DLD1 (cell line): Measurements from ENCODE around the gene DEF6.

Experiments
- in situ Hi-C: cut with HindIII; loops from 2 replicates; pipeline ENCODE4 v1.10.0; 2017; ENCODE audit warnings: low sequenced_read_pairs

DEF6 gene, protein sequence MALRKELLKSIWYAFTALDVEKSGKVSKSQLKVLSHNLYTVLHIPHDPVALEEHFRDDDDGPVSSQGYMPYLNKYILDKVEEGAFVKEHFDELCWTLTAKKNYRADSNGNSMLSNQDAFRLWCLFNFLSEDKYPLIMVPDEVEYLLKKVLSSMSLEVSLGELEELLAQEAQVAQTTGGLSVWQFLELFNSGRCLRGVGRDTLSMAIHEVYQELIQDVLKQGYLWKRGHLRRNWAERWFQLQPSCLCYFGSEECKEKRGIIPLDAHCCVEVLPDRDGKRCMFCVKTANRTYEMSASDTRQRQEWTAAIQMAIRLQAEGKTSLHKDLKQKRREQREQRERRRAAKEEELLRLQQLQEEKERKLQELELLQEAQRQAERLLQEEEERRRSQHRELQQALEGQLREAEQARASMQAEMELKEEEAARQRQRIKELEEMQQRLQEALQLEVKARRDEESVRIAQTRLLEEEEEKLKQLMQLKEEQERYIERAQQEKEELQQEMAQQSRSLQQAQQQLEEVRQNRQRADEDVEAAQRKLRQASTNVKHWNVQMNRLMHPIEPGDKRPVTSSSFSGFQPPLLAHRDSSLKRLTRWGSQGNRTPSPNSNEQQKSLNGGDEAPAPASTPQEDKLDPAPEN

GRCh38 chr6:35297601-35298481 lies at the start of gene DEF6:
Gene DEF6, plus strand, starts transcription at chr6:35297818. Its CDS starts 39 bp downstream, at chr6:35297857.
- in situ Hi-C loops, result no loop called here

DNA sequence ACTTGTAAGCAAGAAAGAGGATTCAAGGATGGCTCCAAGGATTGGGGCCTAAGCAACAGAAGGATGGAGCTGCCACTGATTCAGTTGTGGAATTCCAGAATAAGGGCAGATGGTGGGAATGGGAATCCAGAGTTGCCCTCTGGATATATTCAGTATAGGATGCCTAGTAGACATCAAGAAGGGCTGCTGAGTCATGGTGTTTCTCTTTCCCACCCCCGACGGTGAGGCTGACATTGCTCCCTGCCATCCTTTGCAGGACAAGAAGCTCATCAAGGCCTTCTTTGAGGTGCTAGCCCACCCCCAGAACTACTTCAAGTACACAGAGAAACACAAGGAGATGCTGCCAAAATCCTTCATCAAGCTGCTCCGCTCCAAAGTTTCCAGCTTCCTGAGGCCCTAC lies 49.3 kb upstream of the DEF6 start:
- in situ Hi-C loops, result no loop called here

DNA sequence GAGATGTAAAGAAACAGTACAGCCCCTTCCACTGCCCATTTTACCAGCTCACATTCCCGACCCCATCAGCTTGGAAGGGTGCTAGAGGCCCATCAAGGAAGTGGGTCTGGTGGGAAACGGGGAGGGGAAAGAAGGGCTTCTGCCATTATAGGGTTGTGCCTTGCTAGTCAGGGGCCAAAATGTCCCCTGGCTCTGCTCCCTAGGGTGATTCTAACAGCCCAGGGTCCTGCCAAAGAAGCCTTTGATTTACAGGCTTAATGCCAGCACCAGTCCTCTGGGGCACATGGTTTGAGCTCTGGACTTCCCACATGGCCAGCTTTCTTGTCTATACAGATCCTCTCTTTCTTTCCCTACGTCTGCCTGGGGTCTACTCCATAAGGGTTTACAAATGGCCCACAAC lies 48.7 kb upstream of the DEF6 start:
- in situ Hi-C loops, result no loop called here

DNA sequence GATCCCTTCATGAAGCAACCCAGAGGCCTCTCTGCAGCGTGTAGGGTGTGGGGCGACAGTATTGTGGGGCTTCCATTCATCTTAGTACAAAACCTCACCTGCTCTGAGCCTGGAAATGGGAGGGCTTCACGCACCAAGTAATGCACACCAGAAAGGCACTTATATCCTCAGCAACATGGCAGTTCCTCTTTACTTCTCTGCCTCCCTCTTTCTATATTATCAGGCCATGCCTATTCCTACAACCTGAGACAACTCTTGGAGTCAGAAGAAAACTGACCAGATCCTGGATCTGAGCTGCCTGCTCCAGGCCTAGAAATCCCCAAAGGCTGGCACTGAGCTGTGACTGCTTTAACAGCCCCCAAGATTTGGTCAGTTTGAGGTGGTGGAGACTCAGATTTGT lies 45.7 kb upstream of the DEF6 start:
- in situ Hi-C loops, result no loop called here

GRCh38 chr6:35253249-35253648 lies 44.4 kb upstream of the DEF6 start:
- in situ Hi-C loops, result no loop called here

GRCh38 chr6:35258336-35258735 lies 39.3 kb upstream of the DEF6 start:
- in situ Hi-C loops, result no loop called here

- in situ Hi-C loops, result no loop called here
Observed at GRCh38 chr6:35258858-35259193, 38.8 kb upstream of the DEF6 start.

DNA sequence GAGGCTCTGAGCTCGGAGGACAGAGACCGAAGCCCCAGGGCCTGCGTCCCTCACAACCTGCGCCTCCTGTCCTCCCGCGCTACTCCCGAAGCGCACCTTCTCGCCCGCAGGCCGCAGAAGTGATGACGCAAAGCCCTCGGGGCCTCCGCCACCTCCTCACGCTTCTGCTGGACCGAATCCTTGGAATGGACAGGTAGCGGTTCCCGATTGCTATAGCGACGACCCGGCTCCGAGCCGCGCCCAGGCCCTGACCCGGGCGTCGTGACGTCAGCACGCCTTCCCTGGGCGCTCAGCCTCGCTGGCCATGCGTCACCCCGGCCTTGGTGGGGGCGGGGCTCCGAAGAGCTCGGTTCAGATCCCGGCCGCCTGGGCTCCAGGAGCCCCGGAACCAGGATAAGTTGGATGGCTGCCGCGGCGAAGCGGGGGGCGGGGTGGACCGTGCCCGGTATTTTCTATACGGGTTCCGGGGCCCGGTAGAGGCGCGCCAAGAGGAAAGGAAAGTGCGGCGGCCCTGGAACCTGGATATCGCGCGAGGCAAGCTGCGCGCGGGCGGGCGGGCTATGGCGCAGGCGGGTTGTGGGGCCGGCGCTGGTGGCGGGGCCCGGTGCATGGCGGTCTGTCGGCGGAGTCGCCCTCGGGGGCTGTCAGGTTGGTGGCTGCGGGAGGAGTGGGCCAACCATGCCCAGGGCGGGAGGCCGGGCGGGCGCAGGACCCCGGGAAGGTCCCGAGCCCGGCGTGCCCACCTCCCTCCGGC lies 38.2 kb upstream of the DEF6 start, which contains the start of gene ZNF76:
Gene ZNF76 (plus strand): TSS at position 542 of the 754 bp plus-strand sequence. CDS start 21,417 bp downstream, outside the sequence.
- in situ Hi-C loops, result no loop called here

GRCh38 chr6:35259948-35260590 lies 37.5 kb upstream of the DEF6 start:
- in situ Hi-C loops, result no loop called here

- in situ Hi-C loops, result no loop called here
Observed at GRCh38 chr6:35260591-35261570, 36.7 kb upstream of the DEF6 start.

- in situ Hi-C loops, result no loop called here
Observed at GRCh38 chr6:35262596-35262995, 35.0 kb upstream of the DEF6 start.

DNA sequence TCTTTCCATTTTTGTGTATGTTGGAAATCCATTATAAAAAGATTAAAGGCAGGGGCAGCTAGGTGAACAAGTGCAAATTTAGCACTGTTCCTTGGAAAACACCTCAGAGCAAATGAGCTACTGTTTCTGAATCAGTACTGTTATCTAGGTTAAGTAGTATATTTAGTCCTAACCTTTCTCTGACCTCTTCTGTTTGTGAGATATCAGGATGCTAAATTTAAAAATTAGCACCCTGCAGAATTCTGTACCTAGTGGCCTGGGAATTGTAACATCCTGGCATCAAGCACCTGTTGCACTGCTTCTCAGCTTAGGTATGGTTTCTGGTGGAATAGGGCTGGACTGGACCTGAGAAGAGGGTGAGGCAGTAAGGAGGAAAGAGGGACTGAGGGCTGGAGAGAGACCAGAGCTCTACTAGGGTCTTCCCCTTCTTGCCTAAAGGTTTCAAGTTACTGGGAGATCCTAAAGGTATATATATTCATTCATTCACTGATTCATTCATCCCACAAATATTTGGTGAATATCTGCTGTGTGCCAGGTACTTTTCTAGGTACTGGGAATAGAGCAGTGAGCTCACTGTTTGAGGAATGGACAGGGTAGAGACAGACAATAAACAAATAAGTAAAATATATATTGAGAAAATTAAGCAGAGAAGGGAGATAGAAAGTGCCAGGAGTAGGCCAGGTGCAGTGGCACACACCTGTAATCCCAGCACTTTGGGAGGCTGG lies 32.9 kb upstream of the DEF6 start:
- in situ Hi-C loops, result no loop called here

GRCh38 chr6:35265523-35265922 lies 32.1 kb upstream of the DEF6 start:
- in situ Hi-C loops, result no loop called here

GRCh38 chr6:35267446-35267845 lies 30.2 kb upstream of the DEF6 start:
- in situ Hi-C loops, result no loop called here

DNA sequence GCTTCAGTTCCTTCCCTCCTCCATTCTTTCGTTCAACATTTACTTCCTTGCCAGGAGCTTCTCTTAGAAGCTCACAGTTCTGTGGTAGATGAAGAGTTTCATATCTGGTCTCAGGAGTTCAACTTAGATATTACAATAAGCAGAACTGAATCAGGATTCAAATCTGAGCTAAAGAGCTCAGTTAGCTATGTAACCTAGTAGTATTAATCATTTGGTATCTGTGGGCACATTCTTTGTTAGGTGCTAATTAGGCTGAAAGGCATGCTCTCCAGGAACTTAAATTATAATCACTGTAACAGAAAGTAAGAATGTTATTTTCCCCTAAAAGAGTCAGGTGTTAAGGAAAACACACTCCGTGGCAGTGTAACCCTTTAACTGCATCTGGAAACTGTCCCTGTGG lies 29.7 kb upstream of the DEF6 start:
- in situ Hi-C loops, result no loop called here

- in situ Hi-C loops, result no loop called here
Observed at GRCh38 chr6:35272005-35272404, 25.6 kb upstream of the DEF6 start.

- in situ Hi-C loops, result no loop called here
Observed at GRCh38 chr6:35273822-35274559, 23.6 kb upstream of the DEF6 start.

DNA sequence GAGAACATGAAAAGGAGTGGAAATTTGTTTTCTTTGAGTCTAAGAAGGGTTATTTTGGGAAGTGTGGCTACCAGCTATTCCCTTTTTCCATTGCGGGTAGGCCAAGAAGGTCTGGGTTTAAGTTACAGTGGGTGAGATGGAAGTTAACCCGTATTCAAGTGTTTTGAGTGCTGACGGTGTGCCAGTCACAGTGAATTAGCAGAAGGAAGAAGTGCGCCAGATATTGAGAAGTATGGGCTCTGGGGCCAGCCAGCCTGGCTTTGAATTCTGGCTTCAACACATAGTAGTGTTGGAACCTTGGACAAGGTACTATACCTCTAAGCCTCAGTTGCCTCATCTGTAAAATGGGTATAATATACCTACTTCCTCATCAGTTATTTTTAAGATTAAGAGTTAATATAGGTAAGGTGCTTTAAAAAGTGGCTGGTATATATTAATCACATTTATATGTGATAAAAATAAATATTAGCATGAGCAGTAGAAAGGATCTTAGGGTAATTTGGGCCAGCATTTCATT lies 21.8 kb upstream of the DEF6 start:
- in situ Hi-C loops, result no loop called here
